Body of pancreas (tissue), 4 donors: ENCODE results near the gene CCDC91.

Experiments used
- CTCF ChIP-seq, 7 experiments: fragments of 450-650 bp in 4 of 7; fragments of 200-600 bp in 3 of 7; sonication (generic) in 3 of 7; IDR thresholded peaks; one replicate each; pipeline ENCODE4 v1.5.1; 2016 to 2019; ENCODE audit warnings: antibody characterized with exemption in 7 of 7
- POLR2A ChIP-seq, 3 donors: fragments of 450-650 bp; IDR thresholded peaks; one replicate each; pipeline ENCODE4 v1.6.1; 2016; ENCODE audit warnings: antibody characterized with exemption in 3 of 3, mild to moderate bottlenecking in 2 of 3

DNA sequence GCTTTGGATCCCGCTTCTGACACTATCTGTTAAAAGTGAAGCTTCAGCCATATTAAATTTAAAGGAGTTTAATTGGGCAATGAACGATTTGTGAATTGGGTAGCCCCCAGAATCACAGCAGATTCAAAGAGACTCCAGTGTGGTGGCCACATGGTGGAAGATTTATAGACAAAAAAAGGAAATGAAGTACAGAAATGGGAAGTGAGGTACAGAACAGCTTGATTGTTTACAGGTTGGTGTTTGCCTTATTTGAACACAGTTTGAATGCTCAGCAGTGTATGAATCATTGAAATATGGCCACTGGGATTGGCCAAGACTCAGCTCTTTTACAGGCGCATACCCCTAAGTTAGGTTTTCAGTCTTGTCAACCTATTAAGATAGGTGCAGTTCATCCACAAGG, 21.9 kb downstream of the CCDC91 start:
- no peak for TF ChIP-seq CTCF (IDR thresholded peaks at IDR 0.05)
- TF ChIP-seq POLR2A (IDR thresholded peaks at IDR 0.05) = no peak
